WTC11 (cell line): ENCODE measurements around the gene SEZ6. TPM values are rescaled to one million over a fixed set of nuclear protein-coding genes. Genes with fewer than 3 reads are reported as not detected.

ENCODE experiments used
- ATAC-seq: fragments of 200-7000 bp; cut with Tn5 transposase; 2 replicates; pipeline ENCODE4 v1.10.0; 2021; ENCODE audit warnings: mild to moderate bottlenecking, moderate library complexity
- CTCF ChIA-PET: fragments of 300-600 bp; sonication (Branson Sonifier 250); formaldehyde crosslinking; loops from one replicate; lab custom pipeline; 2021; ENCODE audit warnings: antibody characterized with exemption; lab: Charles Lee
- POLR2A ChIA-PET: fragments of 350-600 bp; sonication (Branson Sonifier 250); formaldehyde crosslinking; loops from one replicate; lab custom pipeline; 2021; ENCODE audit warnings: antibody characterized with exemption; lab: Charles Lee
- DNase-seq: peaks from one replicate; pipeline ENCODE4 v3.0.0; 2021; ENCODE audit warnings: low spot score
- H3K27ac Mint-ChIP-seq: 2 replicates; pipeline ENCODE4 v1.8.0; 2021; ENCODE audit warnings: mixed read lengths
- H3K27me3 Mint-ChIP-seq: 2 replicates; pipeline ENCODE4 v1.8.0; 2021; ENCODE audit warnings: low read depth, mild to moderate bottlenecking, moderate library complexity, mixed read lengths
- H3K36me3 Mint-ChIP-seq: 2 replicates; pipeline ENCODE4 v1.8.0; 2021; ENCODE audit warnings: mixed read lengths
- H3K4me1 Mint-ChIP-seq: 2 replicates; pipeline ENCODE4 v1.8.0; 2022; ENCODE audit warnings: mixed read lengths
- H3K4me3 Mint-ChIP-seq: 2 replicates; pipeline ENCODE4 v1.8.0; 2021; ENCODE audit warnings: mild to moderate bottlenecking, moderate library complexity, mixed read lengths
- H3K9me3 Mint-ChIP-seq: 2 replicates; pipeline ENCODE4 v1.8.0; 2021; ENCODE audit warnings: mixed read lengths
- CBFB ChIP-seq: sonication (generic); formaldehyde crosslinking; IDR thresholded peaks from 2 replicates; pipeline ENCODE4 v1.8.1; 2022; ENCODE audit warnings: mild to moderate bottlenecking, low read depth, missing genetic modification reagents
- CREM ChIP-seq: sonication (generic); formaldehyde crosslinking; IDR thresholded peaks from 2 replicates; pipeline ENCODE4 v1.8.1; 2022; ENCODE audit warnings: mild to moderate bottlenecking, missing genetic modification reagents, moderate library complexity
- CTCF ChIP-seq: fragments of 200-600 bp; IDR thresholded peaks from 2 replicates; pipeline ENCODE4 v1.8.0; 2022; ENCODE audit warnings: antibody characterized with exemption
- ELF4 ChIP-seq: sonication (generic); formaldehyde crosslinking; IDR thresholded peaks from 2 replicates; pipeline ENCODE4 v1.8.1; 2022; ENCODE audit warnings: low read depth, mild to moderate bottlenecking, moderate library complexity, missing genetic modification reagents
- ESRRA ChIP-seq: sonication (generic); formaldehyde crosslinking; IDR thresholded peaks from 2 replicates; pipeline ENCODE4 v1.8.1; 2022; ENCODE audit warnings: mild to moderate bottlenecking, missing genetic modification reagents, borderline replicate concordance
- FOXK1 ChIP-seq: sonication (generic); formaldehyde crosslinking; IDR thresholded peaks from 2 replicates; pipeline ENCODE4 v1.8.0; 2022; ENCODE audit warnings: mild to moderate bottlenecking, moderate library complexity, missing genetic modification reagents
- FOXP4 ChIP-seq: sonication (generic); formaldehyde crosslinking; IDR thresholded peaks from 2 replicates; pipeline ENCODE4 v1.8.0; 2022; ENCODE audit warnings: mild to moderate bottlenecking, missing genetic modification reagents
- IRF1 ChIP-seq: sonication (generic); formaldehyde crosslinking; IDR thresholded peaks from 2 replicates; pipeline ENCODE4 v1.8.0; 2023; ENCODE audit warnings: missing genetic modification reagents
- IRF2 ChIP-seq: sonication (generic); formaldehyde crosslinking; IDR thresholded peaks from 2 replicates; pipeline ENCODE4 v1.8.0; 2022; ENCODE audit warnings: low read depth, missing genetic modification reagents, borderline replicate concordance
- KAT7 ChIP-seq: sonication (generic); formaldehyde crosslinking; IDR thresholded peaks from 2 replicates; pipeline ENCODE4 v1.8.1; 2023; ENCODE audit warnings: missing genetic modification reagents, mild to moderate bottlenecking, borderline replicate concordance
- MXD4 ChIP-seq: fragments of 250-450 bp; sonication (Bioruptor Pico); IDR thresholded peaks from 2 replicates; pipeline ENCODE4 v1.8.0; 2021; ENCODE audit warnings: mild to moderate bottlenecking, moderate library complexity, borderline replicate concordance
- NR3C1 ChIP-seq: sonication (generic); formaldehyde crosslinking; conservative IDR thresholded peaks from 2 replicates; pipeline ENCODE4 v1.8.1; 2023; ENCODE audit warnings: low read depth, mild to moderate bottlenecking, missing genetic modification reagents
- PRRX2 ChIP-seq: fragments of 250-450 bp; sonication (Bioruptor Pico); IDR thresholded peaks from 2 replicates; pipeline ENCODE4 v1.8.0; 2021; ENCODE audit warnings: mild to moderate bottlenecking
- RELA ChIP-seq: sonication (generic); formaldehyde crosslinking; IDR thresholded peaks from 2 replicates; pipeline ENCODE4 v1.8.1; 2022; ENCODE audit warnings: missing genetic modification reagents, mild to moderate bottlenecking, borderline replicate concordance
- RORB ChIP-seq: fragments of 250-450 bp; sonication (Bioruptor Pico); IDR thresholded peaks from 2 replicates; pipeline ENCODE4 v1.9.0; 2021; ENCODE audit warnings: mild to moderate bottlenecking
- SMAD4 ChIP-seq: sonication (generic); formaldehyde crosslinking; IDR thresholded peaks from 2 replicates; pipeline ENCODE4 v1.8.0; 2022; ENCODE audit warnings: mild to moderate bottlenecking, missing genetic modification reagents
- SOX15 ChIP-seq: fragments of 250-450 bp; sonication (Bioruptor Pico); IDR thresholded peaks from 2 replicates; pipeline ENCODE4 v1.9.0; 2021; ENCODE audit warnings: mild to moderate bottlenecking
- SP1 ChIP-seq: sonication (generic); formaldehyde crosslinking; conservative IDR thresholded peaks from 2 replicates; pipeline ENCODE4 v1.8.1; 2022; ENCODE audit warnings: missing genetic modification reagents
- STAT6 ChIP-seq: sonication (generic); formaldehyde crosslinking; conservative IDR thresholded peaks from 2 replicates; pipeline ENCODE4 v1.8.1; 2023; ENCODE audit warnings: mild to moderate bottlenecking, low read depth, missing genetic modification reagents, moderate library complexity
- ZNF121 ChIP-seq: sonication (generic); formaldehyde crosslinking; IDR thresholded peaks from 2 replicates; pipeline ENCODE4 v1.8.0; 2023; ENCODE audit warnings: missing genetic modification reagents
- ZNF219 ChIP-seq: sonication (generic); formaldehyde crosslinking; IDR thresholded peaks from 2 replicates; pipeline ENCODE4 v1.8.0; 2023; ENCODE audit warnings: missing genetic modification reagents, mild to moderate bottlenecking, borderline replicate concordance
- ZNF396 ChIP-seq: fragments of 250-450 bp; sonication (Bioruptor Pico); IDR thresholded peaks from 2 replicates; pipeline ENCODE4 v1.8.0; 2021; ENCODE audit warnings: mild to moderate bottlenecking, moderate library complexity, borderline replicate concordance
- ZNF423 ChIP-seq: fragments of 250-450 bp; sonication (Bioruptor Pico); IDR thresholded peaks from 2 replicates; pipeline ENCODE4 v2.1.2; 2022; ENCODE audit warnings: mild to moderate bottlenecking, moderate library complexity
- ZNF671 ChIP-seq: fragments of 250-450 bp; sonication (Bioruptor Pico); IDR thresholded peaks from 2 replicates; pipeline ENCODE4 v1.8.0; 2021; ENCODE audit warnings: mild to moderate bottlenecking
- total RNA-seq: library from RNA; stranded (reverse); gene quantifications from 3 replicates; pipeline ENCODE4 v1.2.3, GENCODE V29; 2021
- TF ChIP-seq, protein P1 (sequence below): fragments of 250-450 bp; sonication (Bioruptor Pico); IDR thresholded peaks from 2 replicates; pipeline ENCODE4 v1.8.0; 2021; ENCODE audit warnings: mild to moderate bottlenecking

SEZ6 gene
- total RNA-seq, 1 experiment from 2014 or later = 3.0 TPM

GRCh38 chr17:28967221-28968135, 38.4 kb downstream of the SEZ6 start:
- ChIA-PET CTCF (interaction anchor here (0.7 to 4.5 kb wide), 30 partner anchors 13 to 212 kb away, joined by 3 to 78 read pairs (median 5); partner anchors contain the start of genes MYO18A, PHF12, PIPOX and SEZ6), POLR2A (no interaction called here)
- H3K27me3 Mint-ChIP-seq = no peaks in the 10 kb centered on the region; the same call in 1 of the 2 replicates
- H3K4me3 Mint-ChIP-seq = no peak overlapping the region
- ATAC-seq = no peak
- H3K4me1 Mint-ChIP-seq = peaks cover 43% of the 10 kb centered on the region
- no peaks in the 10 kb centered on the region for H3K9me3 Mint-ChIP-seq
- DNase-seq = no peak
- 0 out of 2 replicates have a peak overlapping the region, but pooled peaks have one; percentile 14 for H3K27ac Mint-ChIP-seq
- TF ChIP-seq ZNF219 (no peak), CBFB (CRISPR knock-in tag) (no peak), SMAD4 (no peak), SP1 (CRISPR knock-in tag) (no peak), IRF1 (CRISPR knock-in tag) (no peak), FOXP4 (CRISPR knock-in tag) (no peak)
- no peaks in the 10 kb centered on the region for H3K36me3 Mint-ChIP-seq

DNA sequence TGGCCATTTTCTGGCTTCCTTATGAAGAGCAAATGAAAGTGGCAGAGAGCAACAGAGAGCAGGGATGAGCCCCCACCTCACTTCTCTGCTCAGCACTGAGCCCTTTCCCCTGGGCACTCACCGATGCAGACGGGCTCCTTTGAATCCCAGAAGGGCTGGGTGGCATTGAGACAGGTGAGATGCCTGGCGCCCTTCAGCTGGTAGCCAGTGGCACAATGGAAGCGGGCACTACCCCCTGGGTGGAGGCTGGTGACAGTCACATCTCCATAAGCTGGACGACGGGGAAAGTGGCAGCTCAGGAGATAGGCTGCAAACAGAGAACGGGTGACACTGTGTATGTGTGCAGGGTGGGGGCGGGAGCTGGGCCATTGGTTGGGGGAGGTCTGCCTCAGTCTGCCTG, 42.0 kb downstream of the SEZ6 start:
- Mint-ChIP-seq H3K4me1 (peaks cover 17% of the 10 kb centered on the region), H3K36me3 (no peaks in the 10 kb centered on the region), H3K27me3 (no peaks in the 10 kb centered on the region; the same call in 1 of the 2 replicates), H3K4me3 (no peak overlapping the region), H3K9me3 (no peaks in the 10 kb centered on the region), H3K27ac (no peak overlapping the region)
- POLR2A ChIA-PET = no interaction called here
- DNase-seq = no peak
- CTCF ChIA-PET = interaction anchor here (0.7 to 15.6 kb wide), 13 partner anchors 10 to 160 kb away, joined by 3 to 762 read pairs (median 5); partner anchors contain the start of gene PHF12
- TF ChIP-seq CTCF = no peak
- TF ChIP-seq SP1 (CRISPR knock-in tag) = no peak
- no peak for TF ChIP-seq SOX15
- TF ChIP-seq, protein P1, sequence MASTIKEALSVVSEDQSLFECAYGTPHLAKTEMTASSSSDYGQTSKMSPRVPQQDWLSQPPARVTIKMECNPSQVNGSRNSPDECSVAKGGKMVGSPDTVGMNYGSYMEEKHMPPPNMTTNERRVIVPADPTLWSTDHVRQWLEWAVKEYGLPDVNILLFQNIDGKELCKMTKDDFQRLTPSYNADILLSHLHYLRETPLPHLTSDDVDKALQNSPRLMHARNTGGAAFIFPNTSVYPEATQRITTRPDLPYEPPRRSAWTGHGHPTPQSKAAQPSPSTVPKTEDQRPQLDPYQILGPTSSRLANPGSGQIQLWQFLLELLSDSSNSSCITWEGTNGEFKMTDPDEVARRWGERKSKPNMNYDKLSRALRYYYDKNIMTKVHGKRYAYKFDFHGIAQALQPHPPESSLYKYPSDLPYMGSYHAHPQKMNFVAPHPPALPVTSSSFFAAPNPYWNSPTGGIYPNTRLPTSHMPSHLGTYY (CRISPR knock-in tag) = no peak
- no peak for TF ChIP-seq ZNF423
- no peak for TF ChIP-seq ESRRA (CRISPR knock-in tag)
- no peak for TF ChIP-seq RORB
- no peak for TF ChIP-seq ELF4 (CRISPR knock-in tag)
- no peak for TF ChIP-seq NR3C1 (CRISPR knock-in tag)
- TF ChIP-seq RELA = no peak
- no peak for TF ChIP-seq FOXK1 (CRISPR knock-in tag)
- no peak for TF ChIP-seq MXD4 (CRISPR knock-in tag)
- no peak for TF ChIP-seq ZNF121
- no peak for TF ChIP-seq KAT7 (CRISPR knock-in tag)
- TF ChIP-seq IRF2 (CRISPR knock-in tag) = no peak
- TF ChIP-seq PRRX2 (CRISPR knock-in tag) = no peak
- no peak for TF ChIP-seq STAT6
- TF ChIP-seq CREM (CRISPR knock-in tag) = no peak
- no peak for TF ChIP-seq ZNF396 (CRISPR knock-in tag)
- TF ChIP-seq ZNF671 (CRISPR knock-in tag) = no peak
- no peak for ATAC-seq
